HG03135 (cell line): Measurements from ENCODE around the gene PALM3.

Experiments
- ATAC-seq: cut with Tn5 transposase; IDR thresholded peaks from one replicate; pipeline ENCODE4 v1.9.1; 2021; ENCODE audit warnings: mild to moderate bottlenecking, moderate library complexity; ENCODE audit not compliant: unreplicated experiment

Gene PALM3

GRCh38 chr19:14004619-14005348 is 57.1 kb downstream of the PALM3 start:
- ATAC-seq = no peak
